ENCODE data around the gene GSG1.

The GSG1 gene

GRCh38 chr12:13100882-13101769 is 2.3 kb downstream of the GSG1 start:
- TF ChIP-seq CTCF (IDR thresholded peaks at IDR 0.05; ENCODE audit: low read depth, low read length) (no peak), MYC (IDR thresholded peaks at IDR 0.05; ENCODE audit: low read depth, low read length) (no peak), MAX (IDR thresholded peaks at IDR 0.05; ENCODE audit: low read depth, low read length) (no peak), POLR2A (IDR thresholded peaks at IDR 0.05; ENCODE audit: extremely low read depth, insufficient read length) (peak; percentile 43)
- peak overlapping the region; percentile 68 for H3K4me3 ChIP-seq (ENCODE audit: low read depth, low read length)
- DNase-seq (ENCODE audit: low read depth), result peak; percentile 96

- no peak for DNase-seq (ENCODE audit: low read depth)
- H3K4me3 ChIP-seq (ENCODE audit: low read depth, low read length), result peak overlapping the region; percentile 35
These were observed 2.9 kb downstream of the GSG1 start for GRCh38 chr12:13100605-13100881.

GRCh38 chr12:13099844-13100604 is 3.4 kb downstream of the GSG1 start:
- no peak for TF ChIP-seq MYC (IDR thresholded peaks at IDR 0.05; ENCODE audit: low read depth, low read length)
- 0 out of 2 replicates have a peak, but pooled peaks have one; percentile 3 for TF ChIP-seq MAX (IDR thresholded peaks at IDR 0.05; ENCODE audit: low read depth, low read length)
- peak; percentile 25 for DNase-seq (ENCODE audit: low read depth)
- peak overlapping the region; percentile 35 for H3K4me3 ChIP-seq (ENCODE audit: low read depth, low read length)

More at GRCh38 chr12:13100605-13100881, 2.9 kb downstream of the GSG1 start:
- TF ChIP-seq MAX (IDR thresholded peaks at IDR 0.05; ENCODE audit: low read depth, low read length) (no peak), MYC (IDR thresholded peaks at IDR 0.05; ENCODE audit: low read depth, low read length) (no peak), POLR2A (IDR thresholded peaks at IDR 0.05; ENCODE audit: extremely low read depth, insufficient read length) (no peak), CTCF (IDR thresholded peaks at IDR 0.05; ENCODE audit: low read depth, low read length) (no peak)

- TF ChIP-seq POLR2A (IDR thresholded peaks at IDR 0.05; ENCODE audit: extremely low read depth, insufficient read length) (peak; percentile 30), CTCF (IDR thresholded peaks at IDR 0.05; ENCODE audit: low read depth, low read length) (no peak), MAX (IDR thresholded peaks at IDR 0.05; ENCODE audit: low read depth, low read length) (peak; percentile 66), MYC (IDR thresholded peaks at IDR 0.05; ENCODE audit: low read depth, low read length) (peak; percentile 82)
- DNase-seq (ENCODE audit: low read depth), result peak; percentile 96
- H3K4me3 ChIP-seq (ENCODE audit: low read depth, low read length), result peak overlapping the region; percentile 35
These were observed 4.2 kb downstream of the GSG1 start for GRCh38 chr12:13099066-13099843.

GRCh38 chr12:13097491-13098011 is 5.9 kb downstream of the GSG1 start:
- peak overlapping the region; percentile 40 for H3K4me3 ChIP-seq (ENCODE audit: low read depth, low read length)
- TF ChIP-seq MAX (IDR thresholded peaks at IDR 0.05; ENCODE audit: low read depth, low read length) (no peak), POLR2A (IDR thresholded peaks at IDR 0.05; ENCODE audit: extremely low read depth, insufficient read length) (no peak), MYC (IDR thresholded peaks at IDR 0.05; ENCODE audit: low read depth, low read length) (no peak), CTCF (IDR thresholded peaks at IDR 0.05; ENCODE audit: low read depth, low read length) (no peak)
- peak; percentile 55 for DNase-seq (ENCODE audit: low read depth)
